NOMO-1 (cell line): Measurements from ENCODE around the gene PDZD7.

ENCODE experiments used
- DNase-seq, 2 experiments: peaks; one replicate each; lab custom pipeline; 2025; ENCODE audit not compliant: unreplicated experiment in 2 of 2; lab: John Stamatoyannopoulos, UW

Gene PDZD7

GRCh38 chr10:100969187-100970075 is 61.5 kb downstream of the PDZD7 start, which contains the start of gene SEMA4G:
SEMA4G (plus strand) TSS chr10:100969504; CDS start chr10:100972913, 3,409 bp downstream.
- DNase-seq = peak; percentile 15 to 28

- DNase-seq = no peak
Observed at GRCh38 chr10:100968863-100969186, 62.1 kb downstream of the PDZD7 start.

- no peak for DNase-seq
Observed at GRCh38 chr10:100968062-100968736, 62.7 kb downstream of the PDZD7 start.

- DNase-seq = no peak
Observed at GRCh38 chr10:100967332-100967731, 63.6 kb downstream of the PDZD7 start.

GRCh38 chr10:100966887-100967286 is 64.0 kb downstream of the PDZD7 start:
- DNase-seq = no peak

- DNase-seq = no peak
Observed at GRCh38 chr10:100965820-100966219, 65.1 kb downstream of the PDZD7 start.

- no peak for DNase-seq
Observed at GRCh38 chr10:100963826-100964225, 67.1 kb downstream of the PDZD7 start.

- no peak for DNase-seq
Observed at GRCh38 chr10:100962351-100963080, 68.4 kb downstream of the PDZD7 start.

GRCh38 chr10:100960251-100960650 is 70.7 kb downstream of the PDZD7 start:
- no peak for DNase-seq
